K562 (cell line): Measurements from ENCODE around the gene SERPINB5.

ENCODE experiments used
- RBM34 ChIP-seq: fragments of 200-400 bp; formaldehyde crosslinking; IDR thresholded peaks from 2 replicates; pipeline ENCODE4 v1.6.1; 2018; ENCODE audit warnings: low read length, borderline replicate concordance; ENCODE audit not compliant: insufficient read depth
- ZNF12 ChIP-seq: sonication (generic); formaldehyde crosslinking; IDR thresholded peaks from 2 replicates; pipeline ENCODE4 v1.4.0; 2020; ENCODE audit warnings: mild to moderate bottlenecking, missing genetic modification reagents
- TF ChIP-seq, protein P1 (sequence below): sonication (generic); formaldehyde crosslinking; IDR thresholded peaks from 2 replicates; pipeline ENCODE4 v1.8.1; 2023; ENCODE audit warnings: mild to moderate bottlenecking, missing genetic modification reagents
- TF ChIP-seq, protein P2 (sequence below), 2 experiments: fragments of 450-650 bp; formaldehyde crosslinking in 1 of 2; IDR thresholded peaks; 2 replicates each; pipeline versions ENCODE4 v1.4.0 to v1.6.1; 2014 to 2020; ENCODE audit warnings: mild to moderate bottlenecking in 2 of 2, borderline replicate concordance in 1 of 2, low read depth in 1 of 2

DNA sequence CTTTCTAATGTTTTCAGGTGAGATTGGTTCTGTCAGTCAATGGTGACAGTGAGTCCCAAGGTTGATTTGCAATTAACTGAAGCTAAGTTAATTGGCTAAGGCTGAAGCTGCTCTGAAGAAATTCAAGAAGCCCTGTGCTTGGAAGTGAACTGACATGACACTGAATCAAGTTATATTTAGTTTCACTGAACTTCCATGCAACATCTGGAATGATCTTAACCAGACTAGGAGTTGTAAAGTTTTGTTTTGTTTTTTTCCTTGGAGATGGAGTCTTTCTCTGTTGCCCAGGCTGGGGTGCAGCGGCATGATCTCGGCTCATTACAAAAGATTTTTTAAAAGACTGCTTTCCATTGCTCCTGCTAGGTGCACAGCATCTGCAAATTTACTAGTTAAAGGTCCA is 11.4 kb downstream of the SERPINB5 start:
- TF ChIP-seq, protein P1, sequence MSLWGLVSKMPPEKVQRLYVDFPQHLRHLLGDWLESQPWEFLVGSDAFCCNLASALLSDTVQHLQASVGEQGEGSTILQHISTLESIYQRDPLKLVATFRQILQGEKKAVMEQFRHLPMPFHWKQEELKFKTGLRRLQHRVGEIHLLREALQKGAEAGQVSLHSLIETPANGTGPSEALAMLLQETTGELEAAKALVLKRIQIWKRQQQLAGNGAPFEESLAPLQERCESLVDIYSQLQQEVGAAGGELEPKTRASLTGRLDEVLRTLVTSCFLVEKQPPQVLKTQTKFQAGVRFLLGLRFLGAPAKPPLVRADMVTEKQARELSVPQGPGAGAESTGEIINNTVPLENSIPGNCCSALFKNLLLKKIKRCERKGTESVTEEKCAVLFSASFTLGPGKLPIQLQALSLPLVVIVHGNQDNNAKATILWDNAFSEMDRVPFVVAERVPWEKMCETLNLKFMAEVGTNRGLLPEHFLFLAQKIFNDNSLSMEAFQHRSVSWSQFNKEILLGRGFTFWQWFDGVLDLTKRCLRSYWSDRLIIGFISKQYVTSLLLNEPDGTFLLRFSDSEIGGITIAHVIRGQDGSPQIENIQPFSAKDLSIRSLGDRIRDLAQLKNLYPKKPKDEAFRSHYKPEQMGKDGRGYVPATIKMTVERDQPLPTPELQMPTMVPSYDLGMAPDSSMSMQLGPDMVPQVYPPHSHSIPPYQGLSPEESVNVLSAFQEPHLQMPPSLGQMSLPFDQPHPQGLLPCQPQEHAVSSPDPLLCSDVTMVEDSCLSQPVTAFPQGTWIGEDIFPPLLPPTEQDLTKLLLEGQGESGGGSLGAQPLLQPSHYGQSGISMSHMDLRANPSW (CRISPR knock-in tag) = no peak
- TF ChIP-seq RBM34 (no peak), ZNF12 (CRISPR knock-in tag) (no peak)
- TF ChIP-seq, protein P2, sequence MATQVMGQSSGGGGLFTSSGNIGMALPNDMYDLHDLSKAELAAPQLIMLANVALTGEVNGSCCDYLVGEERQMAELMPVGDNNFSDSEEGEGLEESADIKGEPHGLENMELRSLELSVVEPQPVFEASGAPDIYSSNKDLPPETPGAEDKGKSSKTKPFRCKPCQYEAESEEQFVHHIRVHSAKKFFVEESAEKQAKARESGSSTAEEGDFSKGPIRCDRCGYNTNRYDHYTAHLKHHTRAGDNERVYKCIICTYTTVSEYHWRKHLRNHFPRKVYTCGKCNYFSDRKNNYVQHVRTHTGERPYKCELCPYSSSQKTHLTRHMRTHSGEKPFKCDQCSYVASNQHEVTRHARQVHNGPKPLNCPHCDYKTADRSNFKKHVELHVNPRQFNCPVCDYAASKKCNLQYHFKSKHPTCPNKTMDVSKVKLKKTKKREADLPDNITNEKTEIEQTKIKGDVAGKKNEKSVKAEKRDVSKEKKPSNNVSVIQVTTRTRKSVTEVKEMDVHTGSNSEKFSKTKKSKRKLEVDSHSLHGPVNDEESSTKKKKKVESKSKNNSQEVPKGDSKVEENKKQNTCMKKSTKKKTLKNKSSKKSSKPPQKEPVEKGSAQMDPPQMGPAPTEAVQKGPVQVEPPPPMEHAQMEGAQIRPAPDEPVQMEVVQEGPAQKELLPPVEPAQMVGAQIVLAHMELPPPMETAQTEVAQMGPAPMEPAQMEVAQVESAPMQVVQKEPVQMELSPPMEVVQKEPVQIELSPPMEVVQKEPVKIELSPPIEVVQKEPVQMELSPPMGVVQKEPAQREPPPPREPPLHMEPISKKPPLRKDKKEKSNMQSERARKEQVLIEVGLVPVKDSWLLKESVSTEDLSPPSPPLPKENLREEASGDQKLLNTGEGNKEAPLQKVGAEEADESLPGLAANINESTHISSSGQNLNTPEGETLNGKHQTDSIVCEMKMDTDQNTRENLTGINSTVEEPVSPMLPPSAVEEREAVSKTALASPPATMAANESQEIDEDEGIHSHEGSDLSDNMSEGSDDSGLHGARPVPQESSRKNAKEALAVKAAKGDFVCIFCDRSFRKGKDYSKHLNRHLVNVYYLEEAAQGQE (IDR thresholded peaks at IDR 0.05; ENCODE audit: borderline replicate concordance) = no peak
- TF ChIP-seq, protein P2 (CRISPR knock-in tag; IDR thresholded peaks at IDR 0.05; ENCODE audit: low read depth) = no peak
